NCI-H526 (cell line): ENCODE data around the gene WNT3.
"Not testable (repeated sequence)": the region's sequence is repeated elsewhere in the genome, so short reads cannot be mapped to it uniquely, and the experiment has no call there.

Experiments used
- DNase-seq, 2 experiments: peaks; one replicate each; lab custom pipeline; 2025; lab: John Stamatoyannopoulos, UW

WNT3 gene

GRCh38 chr17:46765453-46765852, 53.0 kb downstream of the WNT3 start:
- no peak for DNase-seq

GRCh38 chr17:46764709-46765401, 53.6 kb downstream of the WNT3 start:
- DNase-seq, result no peak

GRCh38 chr17:46764000-46764708, 54.3 kb downstream of the WNT3 start:
- DNase-seq, result no peak

- DNase-seq, result no peak
These were observed 55.1 kb downstream of the WNT3 start for GRCh38 chr17:46763416-46763815.

GRCh38 chr17:46759141-46759540, 59.4 kb downstream of the WNT3 start:
- DNase-seq, result no peak

- DNase-seq, result no peak
These were observed 59.9 kb downstream of the WNT3 start for GRCh38 chr17:46758614-46759013.

GRCh38 chr17:46757588-46757987, 60.9 kb downstream of the WNT3 start:
- not testable (repeated sequence) for DNase-seq

- DNase-seq, result no peak
These were observed 61.6 kb downstream of the WNT3 start for GRCh38 chr17:46756861-46757260.

- peak; percentile 56 to 85 for DNase-seq
These were observed 62.3 kb downstream of the WNT3 start for GRCh38 chr17:46756081-46756735.

GRCh38 chr17:46753776-46754175, 64.7 kb downstream of the WNT3 start:
- no peak for DNase-seq

GRCh38 chr17:46751425-46751824, 67.1 kb downstream of the WNT3 start:
- DNase-seq, result no peak

GRCh38 chr17:46745376-46745775, 73.1 kb downstream of the WNT3 start:
- no peak for DNase-seq

- no peak for DNase-seq
These were observed 74.1 kb downstream of the WNT3 start for GRCh38 chr17:46744441-46744840.

GRCh38 chr17:46742565-46743270, 75.8 kb downstream of the WNT3 start:
- DNase-seq, result no peak

- no peak for DNase-seq
These were observed 77.3 kb downstream of the WNT3 start for GRCh38 chr17:46741122-46741730.

- DNase-seq, result no peak
These were observed 78.5 kb downstream of the WNT3 start for GRCh38 chr17:46739982-46740381.

- no peak for DNase-seq
These were observed 79.9 kb downstream of the WNT3 start for GRCh38 chr17:46738544-46738943.

GRCh38 chr17:46737326-46737725, 81.2 kb downstream of the WNT3 start:
- no peak for DNase-seq

GRCh38 chr17:46736100-46736499, 82.4 kb downstream of the WNT3 start:
- no peak for DNase-seq

GRCh38 chr17:46733837-46734475, 84.5 kb downstream of the WNT3 start:
- DNase-seq, result no peak

- no peak for DNase-seq
These were observed 85.6 kb downstream of the WNT3 start for GRCh38 chr17:46732754-46733398.
